BLaER1 treated with 17β-estradiol and CSF1 and Interleukin-3, amounts not matched to agents 10 nM and 100 nM (cell line): ENCODE measurements around the gene MAP4K5.

Source experiments
- H3K27ac ChIP-seq, 11 experiments: shearing (Covaris generic); formaldehyde crosslinking; 2 replicates each; pipeline ENCODE4 v1.8.1; 2022
- H3K27me3 ChIP-seq, 11 experiments: shearing (Covaris generic); formaldehyde crosslinking; 2 replicates each; pipeline ENCODE4 v1.8.1; 2022
- H3K36me3 ChIP-seq, 11 experiments: shearing (Covaris generic); formaldehyde crosslinking; 2 replicates each; pipeline ENCODE4 v1.8.1; 2022
- H3K4me1 ChIP-seq, 10 experiments: shearing (Covaris generic); formaldehyde crosslinking; 2 replicates each; pipeline ENCODE4 v1.8.1; 2022
- H3K4me2 ChIP-seq, 11 experiments: shearing (Covaris generic); formaldehyde crosslinking; 2 replicates each; pipeline ENCODE4 v1.8.1; 2022
- H3K4me3 ChIP-seq, 10 experiments: shearing (Covaris generic); formaldehyde crosslinking; 2 replicates each; pipeline ENCODE4 v1.8.1; 2022
- H3K9ac ChIP-seq, 11 experiments: shearing (Covaris generic); formaldehyde crosslinking; 2 replicates each; pipeline ENCODE4 v1.8.1; 2022
- H3K9me3 ChIP-seq, 11 experiments: shearing (Covaris generic); formaldehyde crosslinking; replicated peaks in 1 of 11; 2 replicates each; pipeline ENCODE4 v1.8.1; 2022
- H4K20me1 ChIP-seq, 11 experiments: shearing (Covaris generic); formaldehyde crosslinking; 2 replicates each; pipeline ENCODE4 v1.8.1; 2022
- Cebpa-rat ChIP-seq, 11 experiments: shearing (Covaris generic); IDR thresholded peaks; 2 replicates each; pipeline ENCODE4 v1.8.1; 2022

The MAP4K5 gene

GRCh38 chr14:50529288-50530179, 2.8 kb downstream of the MAP4K5 start:
- Histone ChIP-seq H3K9me3 (no peaks in the 10 kb centered on the region), H3K9ac (no peak overlapping the region), H3K27ac (no peak overlapping the region), H3K36me3 (peaks cover 0 to 27% (median 10%) of the 10 kb centered on the region in 11 experiments; a peak in 8 of 22 replicates), H3K4me3 (no peak overlapping the region), H3K27me3 (no peaks in the 10 kb centered on the region), H3K4me1 (peaks cover 48 to 68% (median 56%) of the 10 kb centered on the region in 10 experiments), H3K4me2 (peak overlapping the region; percentile 60 to 100 (median 94)), H4K20me1 (peaks cover 28 to 73% (median 66%) of the 10 kb centered on the region in 11 experiments; a peak in 19 of 22 replicates)
- TF ChIP-seq Cebpa-rat (IDR thresholded peaks at IDR 0.05), result no peak

DNA sequence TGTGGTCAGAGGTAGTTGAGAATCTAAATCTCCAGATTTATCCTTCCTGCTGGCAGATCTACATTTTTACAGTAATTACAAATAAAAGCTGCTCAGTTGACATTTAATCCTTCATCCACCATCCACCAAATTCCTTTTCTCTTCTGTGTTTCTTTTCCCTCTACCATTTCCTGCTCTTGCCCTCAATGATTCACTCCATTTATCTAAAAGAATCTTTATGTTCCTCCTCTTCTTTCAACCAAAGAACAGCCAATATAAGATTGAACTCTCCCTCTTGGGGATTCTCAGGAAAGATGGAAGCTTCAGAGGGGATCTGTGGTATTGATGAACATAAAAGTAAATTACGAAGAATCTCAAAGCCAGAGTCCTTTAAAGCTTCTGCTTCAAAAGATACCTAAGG, 4.4 kb downstream of the MAP4K5 start:
- H3K9me3 ChIP-seq, result no peaks in the 10 kb centered on the region
- peaks cover 0 to 42% (median 13%) of the 10 kb centered on the region in 11 experiments; a peak in 12 of 22 replicates for H3K36me3 ChIP-seq
- no peaks in the 10 kb centered on the region for H3K27me3 ChIP-seq
- H3K9ac ChIP-seq, result no peak overlapping the region
- TF ChIP-seq Cebpa-rat (IDR thresholded peaks at IDR 0.05), result no peak
- no peak overlapping the region for H3K27ac ChIP-seq
- H3K4me2 ChIP-seq, result peak overlapping the region; percentile 5 to 100 (median 54); a peak in 18 of 22 replicates
- peaks cover 42 to 68% (median 50%) of the 10 kb centered on the region in 10 experiments for H3K4me1 ChIP-seq
- H3K4me3 ChIP-seq, result no peak overlapping the region
- H4K20me1 ChIP-seq, result peaks cover 28 to 88% (median 78%) of the 10 kb centered on the region in 11 experiments; a peak in 19 of 22 replicates

GRCh38 chr14:50524731-50525515, 7.4 kb downstream of the MAP4K5 start:
- Histone ChIP-seq H3K4me1 (peaks cover 22 to 53% (median 30%) of the 10 kb centered on the region in 10 experiments), H3K9ac (no peak overlapping the region), H3K36me3 (peaks cover 4 to 66% (median 22%) of the 10 kb centered on the region in 11 experiments; a peak in 20 of 22 replicates)

GRCh38 chr14:50524060-50524459, 8.3 kb downstream of the MAP4K5 start:
- no peak for TF ChIP-seq Cebpa-rat (IDR thresholded peaks at IDR 0.05)
- Histone ChIP-seq H3K9me3 (peaks cover 0 to 21% (median 7%) of the 10 kb centered on the region in 11 experiments; a peak in 9 of 22 replicates), H4K20me1 (peaks cover 19 to 93% (median 77%) of the 10 kb centered on the region in 11 experiments; a peak in 18 of 22 replicates), H3K27me3 (no peaks in the 10 kb centered on the region), H3K4me3 (no peak overlapping the region), H3K36me3 (peaks cover 12 to 73% (median 29%) of the 10 kb centered on the region in 11 experiments; a peak in 20 of 22 replicates), H3K27ac (peak overlapping the region in 1 of 11 experiments; percentile 6; a peak in 1 of 22 replicates), H3K4me1 (peaks cover 14 to 44% (median 22%) of the 10 kb centered on the region in 10 experiments), H3K4me2 (peak overlapping the region in 4 of 11 experiments; percentile 19 to 79 (median 60); a peak in 5 of 22 replicates), H3K9ac (no peak overlapping the region)

More at GRCh38 chr14:50524731-50525515, 7.4 kb downstream of the MAP4K5 start:
- H3K27ac ChIP-seq, result peak overlapping the region in 1 of 11 experiments; percentile 6; a peak in 1 of 22 replicates
- no peak for TF ChIP-seq Cebpa-rat (IDR thresholded peaks at IDR 0.05)
- no peaks in the 10 kb centered on the region for H3K27me3 ChIP-seq
- peak overlapping the region in 5 of 11 experiments; percentile 19 to 79 (median 43); a peak in 8 of 22 replicates for H3K4me2 ChIP-seq
- peaks cover 0 to 19% (median 5%) of the 10 kb centered on the region in 11 experiments; a peak in 9 of 22 replicates for H3K9me3 ChIP-seq
- no peak overlapping the region for H3K4me3 ChIP-seq
- H4K20me1 ChIP-seq, result peaks cover 25 to 94% (median 80%) of the 10 kb centered on the region in 11 experiments; a peak in 19 of 22 replicates

GRCh38 chr14:50523271-50524041, 8.9 kb downstream of the MAP4K5 start:
- Histone ChIP-seq H3K4me3 (no peak overlapping the region), H3K4me2 (peak overlapping the region in 3 of 11 experiments; percentile 43 to 79 (median 78); a peak in 5 of 22 replicates), H3K27me3 (no peaks in the 10 kb centered on the region), H3K36me3 (peaks cover 12 to 70% (median 32%) of the 10 kb centered on the region in 11 experiments; a peak in 20 of 22 replicates), H4K20me1 (peaks cover 14 to 90% (median 72%) of the 10 kb centered on the region in 11 experiments; a peak in 16 of 22 replicates), H3K9me3 (peaks cover 0 to 21% (median 7%) of the 10 kb centered on the region in 11 experiments; a peak in 9 of 22 replicates), H3K27ac (no peak overlapping the region), H3K4me1 (peaks cover 8 to 40% (median 17%) of the 10 kb centered on the region in 10 experiments), H3K9ac (no peak overlapping the region)
- TF ChIP-seq Cebpa-rat (IDR thresholded peaks at IDR 0.05), result no peak

- Histone ChIP-seq H3K27ac (no peak overlapping the region), H3K9me3 (peaks cover 0 to 21% (median 7%) of the 10 kb centered on the region in 11 experiments; a peak in 9 of 22 replicates), H3K4me2 (no peak overlapping the region), H3K9ac (no peak overlapping the region), H3K4me1 (peaks cover 0 to 32% (median 9%) of the 10 kb centered on the region in 10 experiments; a peak in 11 of 20 replicates), H4K20me1 (peaks cover 9 to 88% (median 62%) of the 10 kb centered on the region in 11 experiments; a peak in 16 of 22 replicates), H3K36me3 (peaks cover 12 to 81% (median 40%) of the 10 kb centered on the region in 11 experiments; a peak in 20 of 22 replicates), H3K27me3 (no peaks in the 10 kb centered on the region), H3K4me3 (no peak overlapping the region)
- TF ChIP-seq Cebpa-rat (IDR thresholded peaks at IDR 0.05), result no peak
Observed at GRCh38 chr14:50521912-50522341, 10.4 kb downstream of the MAP4K5 start.

DNA sequence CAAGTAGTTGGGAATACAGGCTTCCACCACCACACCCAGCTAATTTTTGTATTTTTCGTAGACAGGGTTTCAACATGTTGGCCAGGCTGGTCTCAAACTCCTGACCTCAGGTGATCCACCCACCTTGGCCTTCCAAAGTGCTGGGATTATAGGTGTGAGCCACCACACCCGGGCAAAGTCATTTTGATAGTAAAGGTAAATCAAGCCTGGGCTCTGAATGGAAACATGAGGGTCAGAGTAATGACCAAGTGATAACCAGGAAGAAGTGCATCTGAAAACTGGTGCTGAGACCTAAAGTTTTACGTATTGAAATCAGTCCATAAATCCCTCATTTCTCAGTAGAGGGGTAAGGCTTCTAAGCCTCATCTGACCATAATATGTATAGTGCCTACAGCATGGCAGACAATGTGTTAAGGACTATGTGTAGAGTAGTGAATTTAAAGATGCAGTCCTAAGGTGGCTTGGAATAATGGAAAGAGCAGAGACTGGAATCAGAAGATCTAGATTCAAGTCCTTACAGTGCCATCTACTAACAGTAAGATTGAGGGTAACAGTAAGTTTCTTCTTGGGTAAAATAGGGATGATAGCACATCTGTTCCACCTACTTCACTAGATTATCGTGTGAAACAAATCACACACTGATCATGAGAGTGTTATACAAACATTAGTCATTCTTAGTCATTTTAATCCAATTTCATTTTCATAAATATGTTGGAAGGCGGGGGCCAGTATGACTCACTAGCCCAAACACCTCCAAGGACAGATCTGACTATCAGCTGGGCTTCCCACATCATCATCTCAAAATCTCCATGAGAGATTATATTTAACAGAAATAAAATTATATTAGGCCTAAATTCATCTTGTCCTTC, 11.2 kb downstream of the MAP4K5 start:
- Histone ChIP-seq H3K4me3 (no peak overlapping the region), H3K36me3 (peaks cover 12 to 80% (median 42%) of the 10 kb centered on the region in 11 experiments; a peak in 20 of 22 replicates), H3K4me2 (peak overlapping the region in 1 of 11 experiments; percentile 5; a peak in 1 of 22 replicates), H3K9me3 (peaks cover 0 to 21% (median 7%) of the 10 kb centered on the region in 11 experiments; a peak in 9 of 22 replicates), H3K27ac (no peak overlapping the region), H3K9ac (no peak overlapping the region), H4K20me1 (peaks cover 9 to 82% (median 55%) of the 10 kb centered on the region in 11 experiments; a peak in 15 of 22 replicates), H3K4me1 (peaks cover 0 to 32% (median 9%) of the 10 kb centered on the region in 10 experiments; a peak in 11 of 20 replicates), H3K27me3 (no peaks in the 10 kb centered on the region)
- TF ChIP-seq Cebpa-rat (IDR thresholded peaks at IDR 0.05), result no peak
